ENCODE data around the gene ZNF573. TPM values are rescaled to one million over a fixed set of nuclear protein-coding genes. Genes with fewer than 3 reads are reported as not detected.

Gene ZNF573
- total and polyA plus RNA-seq, 2 donors (not counting 1 experiment from before 2014, with no cell fraction given), result 5.3 to 28.8 TPM

- Histone ChIP-seq H3K36me3 (replicated peaks in 1 of 2; ENCODE audit: control extremely low read depth in 1 of 2, control insufficient read depth in 1 of 2, extremely low read depth in 1 of 2, insufficient read depth in 2 of 2, low read length in 1 of 2) (no peaks in the 10 kb centered on the region), H3K9ac (ENCODE audit: low read length) (no peak overlapping the region), H3K9me3 (ENCODE audit: control extremely low read depth in 1 of 3, control insufficient read depth in 2 of 3, insufficient read depth in 1 of 3, low read length in 2 of 3) (peaks cover 3 to 50% (median 6%) of the 10 kb centered on the region in 3 donors), H4K20me1 (ENCODE audit: control insufficient read depth, insufficient read depth, low read length, poor library complexity, severe bottlenecking) (no peaks in the 10 kb centered on the region), H3K27me3 (replicated peaks in 1 of 4; ENCODE audit: control extremely low read depth in 1 of 4, control insufficient read depth in 3 of 4, insufficient read depth in 4 of 4, low read length in 3 of 4) (peaks cover 0 to 14% (median 2%) of the 10 kb centered on the region in 4 experiments), H3K4me2 (replicated peaks; ENCODE audit: low read depth, low read length, poor library complexity, severe bottlenecking) (no peak overlapping the region), H3K4me1 (ENCODE audit: control insufficient read depth in 2 of 2, insufficient read depth in 2 of 2, low read length in 2 of 2) (peaks cover 4 to 5% of the 10 kb centered on the region in 2 donors), H3K79me2 (ENCODE audit: control insufficient read depth, insufficient read depth, low read length) (no peaks in the 10 kb centered on the region), H3K4me3 (ENCODE audit: control extremely low read depth in 1 of 5, extremely low read depth in 1 of 5, insufficient read depth in 1 of 5, low read depth in 2 of 5, low read length in 4 of 5) (no peak overlapping the region), H3K27ac (ENCODE audit: low read length in 2 of 2) (no peak overlapping the region), H2AFZ (ENCODE audit: insufficient read depth, low read depth, low read length, poor library complexity, severe bottlenecking) (no peak overlapping the region)
- 60% methylated on average over 1 of the region's 2 CpGs for WGBS (ENCODE audit: insufficient coverage)
- Mint-ChIP-seq H3K9me3 (ENCODE audit: insufficient read depth) (peaks cover 2% of the 10 kb centered on the region), H3K4me3 (no peak overlapping the region), H3K27me3 (peaks cover 14% of the 10 kb centered on the region), H3K27ac (no peak overlapping the region), H3K4me1 (peaks cover 9% of the 10 kb centered on the region)
- no peak for DNase-seq
- intact Hi-C loops (cut with micrococcal nuclease), result no loop called here
- ATAC-seq (ENCODE audit: low read depth), result no peak
- CTCF ChIA-PET, result no interaction called here
- TF ChIP-seq EZH2 (IDR thresholded peaks at IDR 0.05; ENCODE audit: borderline replicate concordance, insufficient read depth, low read depth, low read length, poor library complexity, severe bottlenecking) (no peak), CTCF (IDR thresholded peaks at IDR 0.05) (no peak)
- POLR2A ChIA-PET, result no interaction called here
Measured at GRCh38 chr19:37813340-37813739, 34.0 kb upstream of the ZNF573 start.

- Histone ChIP-seq H3K79me2 (ENCODE audit: control insufficient read depth, insufficient read depth, low read length) (no peaks in the 10 kb centered on the region), H3K9ac (ENCODE audit: low read length) (no peak overlapping the region), H3K27ac (ENCODE audit: low read length in 2 of 2) (no peak overlapping the region), H4K20me1 (ENCODE audit: control insufficient read depth, insufficient read depth, low read length, poor library complexity, severe bottlenecking) (no peaks in the 10 kb centered on the region), H3K4me2 (replicated peaks; ENCODE audit: low read depth, low read length, poor library complexity, severe bottlenecking) (no peak overlapping the region), H3K9me3 (ENCODE audit: control extremely low read depth in 1 of 3, control insufficient read depth in 2 of 3, insufficient read depth in 1 of 3, low read length in 2 of 3) (peaks cover 3 to 54% (median 29%) of the 10 kb centered on the region in 3 donors), H3K36me3 (replicated peaks in 1 of 2; ENCODE audit: control extremely low read depth in 1 of 2, control insufficient read depth in 1 of 2, extremely low read depth in 1 of 2, insufficient read depth in 2 of 2, low read length in 1 of 2) (no peaks in the 10 kb centered on the region), H2AFZ (ENCODE audit: insufficient read depth, low read depth, low read length, poor library complexity, severe bottlenecking) (no peak overlapping the region), H3K4me1 (ENCODE audit: control insufficient read depth in 2 of 2, insufficient read depth in 2 of 2, low read length in 2 of 2) (no peaks in the 10 kb centered on the region), H3K27me3 (replicated peaks in 1 of 4; ENCODE audit: control extremely low read depth in 1 of 4, control insufficient read depth in 3 of 4, insufficient read depth in 4 of 4, low read length in 3 of 4) (no peaks in the 10 kb centered on the region), H3K4me3 (ENCODE audit: control extremely low read depth in 1 of 5, extremely low read depth in 1 of 5, insufficient read depth in 1 of 5, low read depth in 2 of 5, low read length in 4 of 5) (no peak overlapping the region)
- Mint-ChIP-seq H3K9me3 (ENCODE audit: insufficient read depth) (peaks cover 12% of the 10 kb centered on the region), H3K4me1 (no peaks in the 10 kb centered on the region), H3K4me3 (no peak overlapping the region), H3K27me3 (no peaks in the 10 kb centered on the region), H3K27ac (no peak overlapping the region)
- WGBS (ENCODE audit: insufficient coverage), result 100% methylated on average over 1 of the region's 5 CpGs
- TF ChIP-seq EZH2 (IDR thresholded peaks at IDR 0.05; ENCODE audit: borderline replicate concordance, insufficient read depth, low read depth, low read length, poor library complexity, severe bottlenecking), result no peak
- no peak for TF ChIP-seq CTCF (IDR thresholded peaks at IDR 0.05)
- ChIA-PET CTCF (no interaction called here), POLR2A (no interaction called here)
- no peak for DNase-seq
- intact Hi-C loops (cut with micrococcal nuclease), result no loop called here
- no peak for ATAC-seq (ENCODE audit: low read depth)
Measured at GRCh38 chr19:37809366-37809765, 30.0 kb upstream of the ZNF573 start.
